Caco-2 (cell line): ENCODE results near the gene HLTF. TPM values are rescaled to one million over a fixed set of nuclear protein-coding genes. Genes with fewer than 3 reads are reported as not detected.

Experiments used
- BruUV-seq: library from RNA; stranded (reverse); fragments of 400-500 nt; replicated peaks from 2 replicates; lab custom pipeline; 2021; lab: Mats Ljungman, UMichigan
- CTCF ChIA-PET: fragments of 300-600 bp; sonication (Branson Sonifier 250); formaldehyde crosslinking; loops from one replicate; lab custom pipeline; 2022; ENCODE audit warnings: antibody characterized with exemption; lab: Charles Lee
- POLR2A ChIA-PET: fragments of 300-600 bp; sonication (Branson Sonifier 250); formaldehyde crosslinking; loops from one replicate; lab custom pipeline; 2022; ENCODE audit warnings: antibody characterized with exemption; lab: Charles Lee
- DNase-seq, 2 experiments: peaks; one replicate each; pipeline versions ENCODE4 v3.0.0 to v3.0.0-alpha.2; 2020 to 2022
- H3K27me3 ChIP-seq: replicated peaks from 2 replicates; pipeline ENCODE4 v1.6.0; 2011; ENCODE audit warnings: low read length; ENCODE audit not compliant: control insufficient read depth, insufficient read depth
- H3K36me3 ChIP-seq: 2 replicates; pipeline ENCODE4 v1.5.1; 2011; ENCODE audit warnings: low read length; ENCODE audit not compliant: control insufficient read depth, insufficient read depth
- H3K4me1 ChIP-seq: fragments of 250-450 bp; sonication (Bioruptor Pico); 2 replicates; pipeline ENCODE4 v1.5.1; 2020; ENCODE audit warnings: mild to moderate bottlenecking
- H3K4me3 ChIP-seq: 2 replicates; pipeline ENCODE4 v1.5.1; 2011; ENCODE audit warnings: low read depth, mild to moderate bottlenecking, control low read depth, low read length
- H3K9me3 ChIP-seq: fragments of 250-450 bp; sonication (Bioruptor Pico); 2 replicates; pipeline ENCODE4 v1.5.1; 2020; ENCODE audit warnings: mild to moderate bottlenecking, moderate library complexity
- H3K27ac Mint-ChIP-seq: one replicate; pipeline ENCODE4 v1.8.0; 2022; ENCODE audit warnings: mixed read lengths; ENCODE audit not compliant: unreplicated experiment
- H3K27me3 Mint-ChIP-seq: one replicate; pipeline ENCODE4 v1.8.0; 2022; ENCODE audit warnings: mixed read lengths; ENCODE audit not compliant: insufficient read depth, unreplicated experiment
- H3K36me3 Mint-ChIP-seq: one replicate; pipeline ENCODE4 v1.8.0; 2022; ENCODE audit warnings: mild to moderate bottlenecking, mixed read lengths; ENCODE audit not compliant: insufficient read depth, unreplicated experiment
- H3K4me1 Mint-ChIP-seq: one replicate; pipeline ENCODE4 v1.8.0; 2022; ENCODE audit warnings: low read depth, mixed read lengths; ENCODE audit not compliant: unreplicated experiment
- H3K4me3 Mint-ChIP-seq: one replicate; pipeline ENCODE4 v1.8.0; 2022; ENCODE audit warnings: mild to moderate bottlenecking, moderate library complexity, mixed read lengths; ENCODE audit not compliant: unreplicated experiment
- H3K9me3 Mint-ChIP-seq: one replicate; pipeline ENCODE4 v1.8.0; 2022; ENCODE audit warnings: mixed read lengths; ENCODE audit not compliant: unreplicated experiment
- intact Hi-C: fragments of 100-400 bp; cut with micrococcal nuclease; formaldehyde crosslinking; loops from one replicate; pipeline ENCODE4 v1.10.0; 2022; ENCODE audit not compliant: unreplicated experiment
- total RNA-seq: library from RNA; stranded (reverse); gene quantifications from 2 replicates; pipeline ENCODE4 v1.2.3, GENCODE V29; 2022
- TF ChIP-seq, protein P1 (sequence below), 2 experiments: fragments of 200-600 bp in 1 of 2; IDR thresholded peaks; 1 replicate in 1 of 2; 2 replicates in 1 of 2; pipeline versions ENCODE4 v1.5.1 to v1.8.0; 2011 to 2022; ENCODE audit warnings: antibody characterized with exemption in 1 of 2, control low read depth in 1 of 2, inconsistent platforms in 1 of 2, low read depth in 1 of 2, low read length in 1 of 2, mild to moderate bottlenecking in 1 of 2, moderate library complexity in 1 of 2; ENCODE audit not compliant: insufficient read depth in 1 of 2, severe bottlenecking in 1 of 2, unreplicated experiment in 1 of 2

Gene HLTF
- total RNA-seq, 1 experiment from 2014 or later = 53.0 TPM

DNA sequence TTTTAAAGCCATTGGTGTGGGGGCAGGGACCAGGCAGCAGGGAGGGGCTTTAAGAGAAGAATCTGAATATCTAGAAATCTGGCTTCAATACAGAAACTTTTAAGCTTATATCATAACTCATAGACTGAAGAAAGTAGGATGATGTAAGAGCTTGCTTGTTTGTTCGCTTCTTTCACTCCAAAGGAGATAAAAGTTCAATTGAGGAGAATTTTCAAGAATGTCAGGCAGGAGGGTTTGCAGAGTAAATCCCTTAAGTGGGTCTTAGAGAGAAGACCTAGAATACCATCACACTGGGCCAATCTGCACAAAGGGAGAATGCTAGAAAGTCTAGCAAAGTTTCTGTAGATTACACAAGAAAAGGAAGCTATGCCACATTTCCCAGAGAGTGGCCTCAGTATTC is 4.1 kb upstream of the HLTF start:
- Mint-ChIP-seq H3K9me3 (no peaks in the 10 kb centered on the region), H3K4me1 (peaks cover 5% of the 10 kb centered on the region), H3K27ac (no peak overlapping the region), H3K36me3 (peaks cover 11% of the 10 kb centered on the region), H3K4me3 (no peak overlapping the region), H3K27me3 (no peaks in the 10 kb centered on the region)
- Histone ChIP-seq H3K27me3 (no peaks in the 10 kb centered on the region), H3K4me1 (peaks cover 5% of the 10 kb centered on the region; the same call in 1 of the 2 replicates), H3K9me3 (no peaks in the 10 kb centered on the region), H3K4me3 (no peak overlapping the region), H3K36me3 (no peaks in the 10 kb centered on the region)
- ChIA-PET CTCF (no interaction called here), POLR2A (no interaction called here)
- no TSS peak for BruUV-seq
- TF ChIP-seq, protein P1, sequence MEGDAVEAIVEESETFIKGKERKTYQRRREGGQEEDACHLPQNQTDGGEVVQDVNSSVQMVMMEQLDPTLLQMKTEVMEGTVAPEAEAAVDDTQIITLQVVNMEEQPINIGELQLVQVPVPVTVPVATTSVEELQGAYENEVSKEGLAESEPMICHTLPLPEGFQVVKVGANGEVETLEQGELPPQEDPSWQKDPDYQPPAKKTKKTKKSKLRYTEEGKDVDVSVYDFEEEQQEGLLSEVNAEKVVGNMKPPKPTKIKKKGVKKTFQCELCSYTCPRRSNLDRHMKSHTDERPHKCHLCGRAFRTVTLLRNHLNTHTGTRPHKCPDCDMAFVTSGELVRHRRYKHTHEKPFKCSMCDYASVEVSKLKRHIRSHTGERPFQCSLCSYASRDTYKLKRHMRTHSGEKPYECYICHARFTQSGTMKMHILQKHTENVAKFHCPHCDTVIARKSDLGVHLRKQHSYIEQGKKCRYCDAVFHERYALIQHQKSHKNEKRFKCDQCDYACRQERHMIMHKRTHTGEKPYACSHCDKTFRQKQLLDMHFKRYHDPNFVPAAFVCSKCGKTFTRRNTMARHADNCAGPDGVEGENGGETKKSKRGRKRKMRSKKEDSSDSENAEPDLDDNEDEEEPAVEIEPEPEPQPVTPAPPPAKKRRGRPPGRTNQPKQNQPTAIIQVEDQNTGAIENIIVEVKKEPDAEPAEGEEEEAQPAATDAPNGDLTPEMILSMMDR (IDR thresholded peaks at IDR 0.05; ENCODE audit: insufficient read depth in 1 of 2, low read depth in 1 of 2, low read length in 1 of 2, severe bottlenecking in 1 of 2, unreplicated experiment in 1 of 2) = no peak
- no peak for DNase-seq
- intact Hi-C loops = no loop called here

DNA sequence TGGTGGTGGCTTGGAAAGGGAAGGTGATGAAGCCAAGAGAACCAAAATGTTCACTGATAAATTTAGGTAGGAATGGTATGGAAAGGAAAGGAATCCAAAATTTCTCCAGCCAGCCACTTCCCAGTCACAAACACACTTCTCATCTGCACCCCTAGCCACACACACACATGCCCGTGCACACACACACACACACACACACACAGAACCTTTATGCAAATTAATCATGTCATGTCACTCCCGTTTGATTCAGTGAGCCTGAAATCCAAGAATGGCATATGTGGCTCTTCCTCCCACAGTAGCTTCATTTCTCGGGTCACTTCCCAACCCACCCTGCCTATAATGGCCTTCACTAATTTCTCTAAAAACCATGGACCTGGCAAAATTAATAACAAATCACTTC is 3.1 kb upstream of the HLTF start:
- intact Hi-C loops = loop anchor here (5.0 kb wide), 1 partner anchor 97 kb away; the partner anchor contains the start of gene GYG1
- peaks cover 5% of the 10 kb centered on the region for H3K4me1 Mint-ChIP-seq

DNA sequence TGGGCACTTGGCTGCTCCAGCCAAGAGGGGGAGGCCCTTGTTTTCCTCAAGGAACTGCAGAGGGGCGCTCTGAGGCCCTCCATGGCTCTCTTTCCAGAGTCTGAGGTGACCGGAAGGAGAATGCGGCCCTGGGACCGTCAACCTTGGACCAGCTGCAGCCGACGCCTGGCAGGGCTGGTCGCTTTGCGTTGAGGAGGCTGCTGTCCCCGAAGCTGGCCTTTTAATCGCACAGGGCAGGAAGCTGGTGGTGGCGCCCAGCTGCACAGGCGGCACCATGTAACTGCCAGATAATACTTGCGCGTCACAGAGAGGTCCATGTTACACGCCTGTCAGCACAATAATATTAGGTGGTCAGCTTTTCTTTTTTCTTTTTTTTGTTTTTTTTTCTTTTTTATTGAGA is 875 bp upstream of the HLTF start:
- Histone ChIP-seq H3K36me3 (no peaks in the 10 kb centered on the region), H3K4me1 (peaks cover 15% of the 10 kb centered on the region), H3K9me3 (no peaks in the 10 kb centered on the region), H3K4me3 (no peak overlapping the region), H3K27me3 (no peaks in the 10 kb centered on the region)
- Mint-ChIP-seq H3K4me1 (peaks cover 5% of the 10 kb centered on the region), H3K27me3 (no peaks in the 10 kb centered on the region), H3K9me3 (no peaks in the 10 kb centered on the region), H3K36me3 (peaks cover 21% of the 10 kb centered on the region), H3K4me3 (no peak overlapping the region), H3K27ac (peak overlapping the region; percentile 82)
- TF ChIP-seq, protein P1 (IDR thresholded peaks at IDR 0.05; ENCODE audit: insufficient read depth in 1 of 2, low read depth in 1 of 2, low read length in 1 of 2, severe bottlenecking in 1 of 2, unreplicated experiment in 1 of 2) = no peak
- ChIA-PET POLR2A (no interaction called here), CTCF (no interaction called here)
- DNase-seq = peak in 1 of 2 experiments; percentile 7
- no TSS peak for BruUV-seq
- intact Hi-C loops = loop anchor here (5.0 kb wide), 1 partner anchor 95 kb away; the partner anchor contains the start of gene GYG1

More for the DNA sequence above, 3.1 kb upstream of the HLTF start:
- H3K4me3 Mint-ChIP-seq = no peak overlapping the region
- H3K9me3 ChIP-seq = no peaks in the 10 kb centered on the region
- TF ChIP-seq, protein P1 (IDR thresholded peaks at IDR 0.05; ENCODE audit: insufficient read depth in 1 of 2, low read depth in 1 of 2, low read length in 1 of 2, severe bottlenecking in 1 of 2, unreplicated experiment in 1 of 2) = no peak
- ChIA-PET POLR2A (no interaction called here), CTCF (no interaction called here)
- H3K36me3 Mint-ChIP-seq = peaks cover 11% of the 10 kb centered on the region
- H3K36me3 ChIP-seq = no peaks in the 10 kb centered on the region
- no peaks in the 10 kb centered on the region for H3K27me3 ChIP-seq
- no peak overlapping the region for H3K27ac Mint-ChIP-seq
- H3K27me3 Mint-ChIP-seq = no peaks in the 10 kb centered on the region
- H3K4me3 ChIP-seq = no peak overlapping the region
- H3K4me1 ChIP-seq = peaks cover 14% of the 10 kb centered on the region
- H3K9me3 Mint-ChIP-seq = no peaks in the 10 kb centered on the region
- no TSS peak for BruUV-seq
- no peak for DNase-seq
